Activated T-cell treated with anti-CD3 and anti-CD28 coated beads for 48 hours (primary cell): ENCODE measurements around the gene LIN9.

Source experiments
- DNase-seq: peaks from one replicate; pipeline ENCODE4 v3.0.0-alpha.2; 2020; ENCODE audit warnings: low read depth

LIN9 gene

DNA sequence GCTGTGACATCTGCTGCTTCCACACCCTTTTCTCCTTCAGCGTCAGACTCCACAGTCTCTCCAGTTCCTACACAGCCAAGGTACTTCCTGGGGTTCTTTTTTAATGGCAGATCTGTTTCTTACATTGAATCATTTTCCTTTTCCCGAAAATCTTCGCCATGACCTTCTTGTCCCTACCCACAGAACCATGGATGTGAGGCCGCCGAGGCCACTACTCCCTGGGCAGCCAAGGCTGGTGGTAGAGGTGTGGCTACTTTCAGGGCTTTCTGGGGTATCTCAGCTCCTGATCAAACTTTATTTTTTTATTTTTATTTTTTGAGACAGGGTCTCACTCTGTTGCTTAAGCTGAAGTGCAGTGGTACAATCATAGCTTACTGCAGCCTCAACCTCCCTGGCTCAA lies 9.5 kb upstream of the LIN9 start:
- no peak for DNase-seq

DNA sequence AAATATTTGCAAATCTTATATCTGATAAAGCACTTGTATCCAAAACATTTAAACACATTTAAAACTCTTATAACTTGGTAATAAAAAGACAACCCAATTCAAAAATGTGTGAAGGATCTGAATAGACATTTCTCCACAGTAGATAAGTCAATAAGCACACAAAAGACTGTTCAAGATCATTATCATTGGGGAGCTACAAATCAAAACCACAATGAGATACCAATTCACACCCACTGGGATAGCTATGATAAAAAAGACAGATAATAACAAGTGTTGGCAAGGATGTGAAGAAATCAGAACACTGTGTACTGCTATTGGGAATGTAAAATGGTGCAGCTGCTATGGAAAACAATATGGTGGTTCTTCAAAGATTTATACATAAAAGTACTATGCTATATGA lies 5.1 kb upstream of the LIN9 start:
- no peak for DNase-seq

DNA sequence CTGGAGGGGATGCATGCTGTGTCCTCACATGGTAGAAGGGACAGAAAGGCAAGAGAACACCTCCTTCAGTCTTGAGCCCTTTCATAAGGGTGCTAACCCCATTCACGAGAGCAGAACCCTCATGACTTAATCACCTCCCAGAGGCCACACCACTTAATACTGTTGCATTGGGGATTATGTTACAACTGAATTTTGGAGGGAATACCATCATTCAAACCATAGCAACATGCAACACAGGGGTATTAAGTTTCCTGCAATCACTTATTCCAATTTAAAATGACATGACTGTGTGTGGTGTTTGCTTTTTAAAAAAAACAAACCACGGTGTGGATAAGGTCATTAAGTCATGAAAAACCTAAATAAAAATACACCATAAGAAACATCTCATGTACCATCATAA lies 3.1 kb upstream of the LIN9 start:
- no peak for DNase-seq

DNA sequence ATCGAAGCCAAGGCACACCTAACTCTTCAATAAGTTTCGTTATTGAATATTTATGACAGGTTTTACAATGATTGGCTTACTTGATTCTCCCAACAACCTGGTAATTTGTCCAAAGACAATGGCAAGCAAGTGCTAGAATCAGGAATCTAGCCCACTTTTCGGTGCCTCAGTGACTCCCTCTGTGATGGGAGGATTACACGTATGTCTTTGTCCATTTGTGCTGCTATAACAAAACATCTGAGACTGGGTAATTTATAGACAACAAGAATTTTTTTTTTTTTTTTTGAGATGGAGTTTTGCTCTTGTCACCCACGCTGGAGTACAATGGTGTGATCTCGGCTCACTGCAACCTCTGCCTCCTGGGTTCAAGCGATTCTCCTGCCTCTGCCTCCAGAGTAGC lies 2.4 kb upstream of the LIN9 start:
- DNase-seq: no peak

DNA sequence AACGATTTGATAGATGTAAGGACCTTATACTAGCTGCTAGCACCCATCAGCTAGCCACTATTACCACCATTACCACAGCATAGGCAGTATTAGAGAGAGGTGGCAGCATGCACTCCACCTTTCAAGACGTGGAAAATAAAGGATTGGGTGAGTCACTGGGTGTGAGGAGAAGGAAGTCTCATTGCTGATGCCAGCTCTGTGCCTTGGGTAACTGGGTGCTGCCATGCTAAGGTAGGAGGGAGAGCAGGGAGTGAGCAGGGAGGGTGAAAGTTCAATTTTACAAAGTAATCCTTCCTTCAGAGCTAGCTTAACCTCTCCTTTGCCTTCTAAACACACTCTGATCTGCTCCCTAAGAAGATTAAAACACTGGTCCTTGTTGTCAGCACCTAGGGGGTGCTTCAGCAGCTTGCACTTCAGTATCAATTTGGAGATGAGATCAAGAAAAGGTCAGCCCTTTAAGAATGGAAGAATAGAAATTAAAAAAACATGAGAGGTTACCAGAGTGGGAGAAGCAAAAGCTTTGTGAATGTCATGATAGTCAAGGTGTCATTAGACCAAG lies 1.8 kb upstream of the LIN9 start:
- no peak for DNase-seq

DNA sequence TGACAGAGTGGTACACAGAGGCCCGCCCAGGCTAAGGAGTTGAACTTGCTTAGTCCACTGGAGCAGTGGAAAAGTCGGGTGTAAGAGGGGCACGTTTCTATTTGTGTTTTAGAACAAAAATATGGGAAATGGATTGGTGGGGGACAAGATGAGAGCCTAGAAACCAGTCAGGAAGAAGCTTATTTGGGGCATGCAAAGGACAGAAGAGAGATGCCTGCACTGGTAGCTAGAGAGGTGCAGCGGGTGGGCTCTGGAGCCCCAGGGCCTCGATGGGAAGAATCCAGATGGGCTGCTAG lies 1.2 kb upstream of the LIN9 start:
- no peak for DNase-seq

DNA sequence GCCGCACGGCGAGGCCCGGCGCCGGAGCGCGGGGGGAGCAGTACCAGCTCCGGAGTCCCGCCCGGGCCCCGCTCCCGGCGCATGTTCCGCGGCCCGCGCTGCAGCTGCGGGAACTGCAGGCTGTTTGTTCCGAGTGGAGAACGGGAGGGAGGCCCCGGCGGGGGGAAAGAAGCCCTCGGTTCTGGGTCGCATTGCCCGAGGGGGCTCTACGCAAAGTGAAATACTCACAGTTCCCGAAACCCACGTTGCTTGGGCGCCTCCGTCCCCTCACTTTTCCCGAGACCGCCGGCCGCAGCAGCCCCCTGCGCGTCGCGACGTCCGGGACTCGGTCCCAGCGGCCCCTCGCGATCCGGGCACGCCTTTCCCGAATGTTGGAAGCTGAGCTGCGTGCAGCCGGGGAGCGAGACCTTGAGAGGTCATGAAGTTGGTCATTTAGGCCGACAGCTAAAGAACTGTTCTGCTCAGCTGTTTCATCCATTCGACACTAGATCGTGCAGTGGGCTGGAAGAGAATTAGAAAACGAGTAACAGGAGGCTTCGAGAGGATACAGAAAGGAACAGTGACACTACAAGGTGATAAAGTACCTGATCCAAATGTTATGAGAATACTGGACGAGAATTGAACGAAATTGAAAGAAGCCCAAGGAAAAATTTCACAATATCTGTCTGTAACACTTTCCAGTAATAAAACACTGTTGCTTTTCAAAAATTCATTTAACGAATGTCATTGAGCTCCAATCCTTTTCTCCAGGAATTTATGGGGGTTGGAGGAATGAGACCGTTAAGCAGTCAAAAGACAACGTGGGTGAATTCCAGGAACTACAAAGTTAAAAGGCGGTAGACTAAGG lies 657 bp upstream of the LIN9 start:
- DNase-seq: no peak

DNA sequence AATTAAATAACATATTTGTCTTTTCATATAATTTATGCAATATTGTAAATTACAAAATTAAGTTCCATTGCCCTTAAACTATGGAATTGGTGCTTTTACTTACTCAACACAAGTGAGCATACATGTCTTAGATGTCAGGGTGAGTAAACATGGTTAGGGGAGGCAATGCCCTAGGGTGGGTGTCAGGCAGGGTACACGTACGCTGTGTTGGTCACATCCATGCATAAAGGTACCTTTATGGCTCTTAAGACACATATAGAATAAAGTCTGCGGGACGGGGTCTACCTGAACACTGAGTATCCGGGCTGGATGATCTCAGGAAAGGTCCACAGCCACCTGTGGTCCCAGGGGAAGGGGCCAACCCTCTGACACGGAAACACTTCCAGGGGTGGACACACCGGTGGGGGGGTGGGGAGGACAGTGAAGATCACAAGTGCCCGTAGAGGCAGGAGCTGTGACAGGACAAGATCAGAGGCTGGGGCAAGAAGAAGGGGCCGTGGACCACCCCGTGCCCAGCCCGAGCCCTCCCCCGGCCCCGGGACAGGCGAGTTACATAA lies 720 bp downstream of the LIN9 start:
- no peak for DNase-seq

DNA sequence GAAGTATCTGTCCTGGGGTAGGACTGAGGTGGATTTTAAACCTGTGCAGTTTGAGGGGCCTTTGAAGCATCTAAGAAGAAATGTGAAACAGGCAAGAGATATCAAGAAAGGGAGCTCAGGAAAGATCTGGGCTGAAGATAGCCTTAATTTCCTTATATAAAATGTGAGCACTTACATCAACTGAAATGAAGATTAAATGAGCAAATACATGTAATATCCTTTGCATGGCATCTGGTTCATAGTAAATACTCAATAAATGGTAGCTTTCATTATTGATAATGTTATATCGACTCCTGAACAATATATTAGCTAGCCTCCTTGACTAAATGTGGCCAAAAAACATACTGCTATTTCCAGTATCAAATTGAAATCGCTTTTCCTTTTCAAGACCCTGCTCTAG lies 2.5 kb downstream of the LIN9 start:
- no peak for DNase-seq

DNA sequence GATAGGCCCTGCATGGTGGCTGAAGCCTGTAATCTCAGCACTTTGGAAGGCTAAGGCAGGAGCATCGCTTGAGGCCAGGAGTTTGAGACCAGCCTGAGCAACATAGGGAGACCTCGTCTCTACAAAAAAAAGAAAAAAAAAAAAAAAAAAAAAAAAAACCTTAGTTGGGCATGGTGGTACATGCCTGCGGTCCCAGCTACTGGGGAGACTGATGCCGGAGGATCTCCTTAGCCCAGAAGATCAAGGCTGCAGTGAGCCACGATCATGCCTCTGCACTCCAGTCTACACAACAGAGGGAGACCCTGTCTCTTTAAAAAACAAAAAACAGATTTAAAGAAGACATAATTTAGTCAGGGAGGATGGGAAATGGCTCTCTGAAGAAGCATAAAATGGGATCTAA lies 3.8 kb downstream of the LIN9 start:
- DNase-seq: no peak

DNA sequence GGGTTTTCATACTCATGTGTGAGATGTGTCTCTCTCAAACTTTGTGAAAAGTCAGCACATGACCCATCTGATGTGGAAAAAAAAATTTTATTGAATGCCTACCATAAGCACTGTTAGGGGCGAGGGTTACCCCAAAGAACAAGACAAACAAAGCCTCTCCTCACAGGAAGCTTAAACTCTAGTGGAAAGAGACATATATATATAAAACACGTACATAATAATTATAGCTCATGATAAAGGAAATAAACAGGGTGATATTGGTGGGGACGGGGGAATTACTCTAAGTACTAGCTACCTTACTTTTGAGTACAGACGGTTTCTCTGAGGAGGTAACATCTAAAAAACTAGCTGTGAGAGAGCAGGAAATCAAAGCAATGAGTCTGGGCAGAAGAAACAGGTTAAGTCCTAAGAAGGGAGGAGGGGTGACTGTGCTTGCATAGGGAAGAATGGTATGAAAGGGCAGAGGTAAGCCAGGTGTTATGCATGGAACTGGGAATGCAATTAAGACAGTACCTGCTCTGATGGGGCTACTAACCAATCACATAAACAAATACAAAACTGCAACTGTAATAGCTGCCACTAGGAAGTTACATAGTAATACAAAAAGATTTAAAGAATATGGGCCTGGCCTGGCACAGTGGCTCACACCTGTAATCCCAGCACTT lies 4.5 kb downstream of the LIN9 start:
- DNase-seq: no peak

DNA sequence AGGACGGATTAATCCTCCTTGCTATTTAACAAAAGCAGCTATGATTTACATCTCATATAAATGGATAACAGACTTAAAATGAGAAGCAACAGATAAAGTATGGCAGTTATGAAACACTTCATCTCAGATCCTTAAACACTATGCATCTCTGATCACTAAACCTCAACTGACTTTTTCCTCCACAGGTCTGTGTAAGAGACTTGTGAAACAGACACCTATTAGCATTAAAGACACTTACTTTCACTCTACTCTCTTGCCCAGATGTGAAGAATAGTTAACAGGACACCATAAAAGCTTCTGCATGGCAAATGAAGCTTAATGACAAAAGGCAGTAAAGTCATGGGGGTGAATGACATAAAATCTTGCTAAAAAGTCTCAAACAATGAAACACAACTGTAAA lies 6.2 kb downstream of the LIN9 start:
- DNase-seq: no peak

DNA sequence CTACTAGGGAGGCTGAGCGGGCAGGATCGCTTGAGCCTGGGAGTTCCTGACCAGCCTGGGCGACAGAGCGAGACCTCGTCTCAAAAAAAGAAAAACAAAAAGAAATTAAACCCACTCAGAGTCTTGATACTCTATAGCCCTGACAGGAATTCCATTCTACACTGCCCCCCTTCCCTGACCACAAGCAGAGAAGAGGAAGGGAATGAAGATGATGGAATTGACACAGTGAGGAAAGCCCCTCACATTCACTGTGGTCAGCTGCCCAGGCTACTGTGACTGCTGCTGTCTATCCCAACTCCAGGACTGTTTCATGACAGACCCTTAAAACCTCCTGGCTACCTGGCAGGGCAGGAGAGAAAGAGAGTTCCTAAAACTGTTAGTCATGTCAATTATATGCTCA lies 12.1 kb downstream of the LIN9 start:
- no peak for DNase-seq

DNA sequence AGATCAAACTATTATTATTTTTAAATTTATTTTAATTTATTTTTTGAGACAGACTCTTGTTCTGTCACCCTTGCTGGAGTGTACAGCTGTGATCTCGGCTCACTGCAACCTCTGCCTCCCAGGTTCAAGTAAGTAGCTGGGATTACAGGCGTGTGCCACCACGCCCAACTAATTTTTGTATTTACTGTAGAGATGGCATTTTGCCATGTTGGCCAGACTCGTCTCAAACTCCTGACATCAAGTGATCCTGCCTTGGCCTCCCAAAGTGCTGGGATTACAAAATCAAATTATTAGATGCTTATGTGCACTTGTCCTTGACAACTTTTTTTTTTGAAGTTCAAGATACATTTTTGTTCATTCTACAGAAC lies 15.4 kb downstream of the LIN9 start:
- DNase-seq: no peak

DNA sequence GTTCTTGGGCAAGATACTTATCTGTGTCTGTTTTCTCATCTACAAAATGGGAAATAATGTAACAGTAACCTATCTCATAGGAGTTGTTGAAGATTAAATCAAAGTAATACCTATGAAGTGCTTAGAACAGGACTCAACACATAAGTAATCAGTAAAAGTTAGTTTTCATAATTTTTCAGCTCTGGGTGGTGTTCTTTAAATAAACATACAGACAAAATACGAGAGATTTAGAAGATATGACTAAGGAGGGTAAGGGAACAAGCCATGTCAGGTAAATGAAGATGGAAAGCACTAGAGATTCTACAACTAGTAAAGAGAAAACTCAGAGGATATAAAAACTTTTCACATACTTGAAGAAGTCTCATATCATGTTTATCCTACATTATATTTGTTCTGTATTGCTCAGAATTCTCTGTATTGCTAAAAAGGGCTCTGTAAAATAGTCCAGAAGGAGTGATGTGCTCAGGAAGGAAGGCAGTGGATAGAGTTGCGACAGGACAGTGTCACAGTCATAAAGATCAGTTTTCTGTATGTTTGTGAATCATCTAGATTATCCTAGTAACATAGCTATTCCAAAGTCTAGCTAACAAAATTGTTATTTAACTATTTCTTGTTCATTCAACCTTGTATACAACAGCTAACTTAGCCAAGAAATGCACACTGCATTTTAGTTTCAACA lies 16.0 kb downstream of the LIN9 start:
- DNase-seq: no peak

DNA sequence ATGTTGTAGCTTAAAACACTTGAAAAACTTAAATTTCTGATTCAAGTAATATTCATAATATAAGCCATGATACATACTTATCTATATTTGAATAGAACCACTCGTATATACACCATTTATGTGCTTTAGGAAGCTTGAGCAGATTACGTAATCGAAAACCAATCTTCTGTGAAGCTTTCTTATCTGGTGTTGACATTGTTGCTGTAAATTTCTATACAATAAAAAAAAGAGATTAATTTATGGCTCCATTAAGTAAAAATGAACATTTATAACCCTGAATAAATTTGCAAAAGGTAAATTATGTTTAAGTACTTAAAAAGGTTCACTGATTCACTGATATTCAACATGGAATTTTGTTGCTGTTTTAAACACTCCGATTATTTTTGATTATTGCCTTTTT lies 21.4 kb downstream of the LIN9 start:
- no peak for DNase-seq

DNA sequence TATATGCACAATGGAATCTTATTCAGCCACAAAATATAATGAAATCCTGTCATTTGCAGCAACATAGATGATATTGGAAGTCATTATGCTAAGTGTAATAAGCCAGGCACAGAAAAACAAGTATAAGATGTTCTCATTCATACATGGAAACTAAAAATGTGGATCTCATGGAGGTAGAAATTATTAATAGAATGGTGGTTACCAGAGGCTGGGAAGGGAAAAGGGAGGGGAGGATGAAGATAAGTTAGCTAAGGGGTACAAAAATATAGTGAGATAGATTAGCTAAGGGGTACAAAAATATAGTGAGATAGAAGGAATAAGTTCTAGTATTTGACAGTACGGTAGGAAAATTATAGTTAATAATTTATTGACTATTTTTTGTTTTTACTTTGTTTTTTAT lies 27.9 kb downstream of the LIN9 start:
- no peak for DNase-seq

DNA sequence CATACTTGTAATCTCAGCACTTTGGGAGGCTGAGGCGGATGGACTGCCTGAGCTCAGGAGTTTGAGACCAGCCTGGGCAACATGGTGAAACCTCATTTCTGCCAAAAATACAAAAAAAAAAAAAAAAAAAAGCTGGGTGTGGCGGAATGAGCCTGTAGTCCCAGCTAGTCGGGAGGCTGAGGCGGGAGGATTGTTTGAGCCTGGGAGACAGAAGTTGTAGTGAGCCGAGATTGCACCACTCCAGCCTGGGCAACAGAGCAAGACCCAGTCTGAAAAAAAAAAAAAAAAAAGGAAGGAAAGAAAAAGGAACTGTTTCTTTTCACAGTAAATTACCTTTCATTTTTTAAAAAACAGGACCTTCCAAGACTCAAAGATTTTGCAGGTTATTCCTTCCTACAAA lies 29.5 kb downstream of the LIN9 start:
- DNase-seq: no peak

DNA sequence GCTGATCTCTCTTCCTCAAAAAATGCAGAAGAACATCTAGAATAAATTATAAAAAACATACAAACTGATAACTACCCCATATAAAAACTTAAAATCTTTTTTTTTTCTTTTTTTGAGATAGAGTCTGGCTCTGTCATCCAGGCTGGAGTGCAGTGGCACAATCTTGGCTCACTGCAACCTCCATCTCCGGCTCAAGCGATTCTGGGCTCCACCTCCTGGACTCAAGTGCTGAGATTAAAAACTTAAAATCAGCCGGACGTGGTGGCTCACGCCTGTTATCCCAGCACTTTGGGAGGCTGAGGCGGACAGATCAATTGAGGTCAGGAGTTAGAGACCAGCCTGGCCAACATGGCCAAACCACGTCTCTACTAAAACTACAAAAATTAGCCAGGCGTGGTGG lies 31.1 kb downstream of the LIN9 start:
- no peak for DNase-seq

DNA sequence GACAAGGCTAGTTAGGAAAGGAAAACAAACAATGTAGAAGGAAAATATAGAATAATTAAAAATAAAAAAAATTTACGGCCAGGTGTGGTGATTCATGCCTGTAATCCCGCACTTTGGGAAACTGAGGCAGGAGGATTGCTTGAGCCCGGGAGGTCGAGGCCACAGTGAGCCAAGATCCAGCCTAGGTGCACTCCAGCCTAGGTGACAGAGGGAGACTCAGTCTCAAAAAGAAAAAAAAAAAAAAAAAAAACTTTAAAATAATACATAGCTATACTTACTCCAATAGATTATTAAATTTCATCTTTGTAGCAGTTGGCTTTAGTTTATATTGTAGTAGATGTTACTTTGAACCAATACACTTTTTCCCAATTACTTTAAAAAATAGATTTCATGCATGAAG lies 32.0 kb downstream of the LIN9 start:
- DNase-seq: no peak

DNA sequence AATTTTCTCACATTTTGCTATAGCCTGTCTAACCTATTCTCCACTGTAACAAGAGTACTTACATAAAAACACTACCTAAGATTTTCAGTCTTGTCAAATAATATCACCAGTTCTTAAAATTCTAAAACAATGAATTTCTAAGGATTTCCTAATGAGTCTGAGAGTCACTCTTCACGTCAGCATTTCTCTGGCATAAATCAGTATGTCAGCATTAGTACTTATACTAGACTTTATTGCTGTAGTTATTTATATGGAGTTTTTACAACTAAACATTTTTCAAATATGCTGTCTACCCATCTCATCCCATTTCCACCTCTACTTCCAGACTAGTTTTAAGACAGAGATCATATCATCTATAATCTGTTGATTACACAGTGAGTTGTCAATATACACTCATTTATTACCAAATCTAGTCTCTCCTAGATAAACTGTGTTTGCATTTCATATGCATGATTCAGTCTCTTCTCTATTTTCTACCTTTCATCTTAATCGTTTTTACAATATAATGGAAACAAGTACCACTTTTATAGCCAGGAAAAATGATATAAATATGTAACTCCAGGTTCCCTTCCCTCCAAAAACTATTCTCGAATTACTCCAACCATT lies 32.8 kb downstream of the LIN9 start:
- DNase-seq: no peak

DNA sequence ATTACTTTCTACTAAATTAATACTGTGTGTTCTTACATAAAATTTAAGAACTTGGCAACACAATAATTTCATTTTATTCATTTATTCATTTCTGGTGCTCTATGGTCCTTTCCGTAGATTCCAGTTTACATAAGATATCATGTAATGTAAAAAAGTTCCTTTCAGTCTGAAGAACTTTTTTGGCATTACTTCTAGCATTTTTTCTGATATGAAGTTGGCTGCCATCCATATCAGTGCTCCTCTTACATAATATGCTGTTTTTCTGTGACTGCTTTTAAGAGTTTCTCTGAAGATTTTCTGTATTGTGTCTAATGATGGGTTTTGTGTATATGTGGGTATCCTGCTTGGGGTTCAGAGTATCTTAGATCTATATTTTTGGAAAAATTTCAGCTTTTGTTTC lies 34.8 kb downstream of the LIN9 start:
- no peak for DNase-seq
